Superior temporal gyrus (tissue), 1 donor: ENCODE results near the gene ULK3.
A peak's percentile ranks its signal among the peaks of the same experiment; 100 is the strongest.

Source experiments
- DNase-seq: peaks from one replicate; pipeline ENCODE4 v3.0.0-alpha.2; 2016; ENCODE audit errors: extremely low spot score

The ULK3 gene

DNA sequence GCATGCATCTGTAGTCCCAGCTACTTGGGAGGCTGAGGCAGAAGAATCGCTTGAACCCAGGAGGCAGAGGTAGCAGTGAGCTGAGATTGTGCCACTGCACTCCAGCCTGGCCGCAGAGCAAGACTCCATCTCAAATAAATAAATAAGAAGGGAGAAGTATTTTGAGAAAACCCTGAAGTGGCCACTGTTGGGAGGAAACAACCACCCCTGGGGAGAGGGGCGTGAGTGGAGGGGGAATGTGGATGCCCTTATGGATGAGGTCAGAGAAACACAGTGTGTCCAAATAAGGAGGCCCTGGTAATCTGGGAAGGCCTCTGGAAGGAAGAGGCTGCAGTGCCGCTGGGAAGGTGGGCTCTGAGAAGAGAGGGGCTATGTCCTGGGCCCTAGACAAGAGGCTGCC is 20.7 kb downstream of the ULK3 start:
- no peak for DNase-seq

DNA sequence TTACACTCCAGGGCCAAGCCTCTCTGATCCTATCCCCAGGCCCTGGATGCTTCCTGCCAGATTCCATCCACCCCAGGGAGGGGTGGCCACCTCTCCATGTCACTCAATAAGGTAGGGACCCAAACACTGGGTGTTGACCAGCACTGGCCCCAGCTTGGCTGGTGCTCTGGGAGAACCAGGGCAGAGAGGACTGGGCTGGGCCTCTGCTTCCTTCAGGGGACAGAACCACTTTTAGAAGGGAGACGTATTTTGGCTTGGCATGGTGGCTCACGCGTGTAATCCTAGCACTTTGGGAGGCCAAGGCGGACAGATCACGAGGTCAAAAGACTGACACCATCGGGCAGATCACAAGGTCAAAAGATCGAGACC is 21.2 kb downstream of the ULK3 start:
- DNase-seq = no peak

DNA sequence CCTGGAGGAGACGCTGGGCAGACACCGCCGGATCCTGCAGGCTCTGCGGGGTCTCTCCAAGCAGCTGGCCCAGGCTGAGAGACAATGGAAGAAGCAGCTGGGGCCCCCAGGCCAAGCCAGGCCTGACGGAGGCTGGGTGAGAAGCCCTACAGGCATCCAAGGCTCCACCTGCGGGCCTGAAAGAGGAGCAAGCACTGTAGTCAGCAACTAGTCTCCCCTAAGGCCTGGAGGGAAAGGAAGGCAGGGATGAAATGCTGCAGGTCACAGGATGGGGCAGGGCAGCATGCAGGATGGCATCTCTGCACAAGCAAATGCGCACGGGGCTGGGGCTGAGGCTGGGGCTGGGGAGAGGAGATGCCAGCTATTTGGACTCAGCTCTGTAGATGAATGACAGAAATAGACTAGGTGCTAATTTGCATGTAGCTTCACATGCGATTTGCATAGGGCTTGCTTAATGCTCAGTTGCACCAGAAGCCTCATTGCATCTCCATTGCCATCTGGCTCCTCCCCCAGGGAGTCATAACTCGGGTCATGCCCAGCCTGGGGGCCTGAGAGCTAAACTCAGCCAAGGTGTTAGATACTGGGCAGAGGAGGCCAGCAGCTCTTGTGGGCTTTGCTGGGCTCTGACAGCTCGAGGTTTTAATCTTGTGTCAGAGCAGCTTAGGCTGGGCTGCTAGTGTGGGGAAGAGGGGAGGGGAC is 21.7 kb downstream of the ULK3 start:
- no peak for DNase-seq

DNA sequence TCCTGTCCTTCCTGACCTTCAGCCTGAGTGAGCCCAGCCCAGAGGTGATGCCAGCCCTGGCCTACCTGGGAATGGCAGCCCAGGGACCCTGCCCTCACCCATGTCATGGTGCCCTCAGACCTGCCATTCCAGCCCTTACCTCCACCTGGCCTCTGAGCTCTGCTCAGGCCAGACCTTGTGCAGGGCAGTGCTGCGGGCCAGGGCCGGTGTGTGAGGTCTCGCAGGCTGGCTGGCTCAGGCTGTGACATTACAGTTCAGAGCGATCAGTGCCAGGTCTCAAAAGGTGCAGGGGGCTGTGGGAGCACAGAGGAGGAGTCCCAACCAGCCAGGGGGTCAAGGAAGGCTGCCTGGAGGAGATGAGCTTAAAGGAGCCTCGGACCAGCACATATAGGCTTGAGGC is 22.9 kb downstream of the ULK3 start:
- no peak for DNase-seq

DNA sequence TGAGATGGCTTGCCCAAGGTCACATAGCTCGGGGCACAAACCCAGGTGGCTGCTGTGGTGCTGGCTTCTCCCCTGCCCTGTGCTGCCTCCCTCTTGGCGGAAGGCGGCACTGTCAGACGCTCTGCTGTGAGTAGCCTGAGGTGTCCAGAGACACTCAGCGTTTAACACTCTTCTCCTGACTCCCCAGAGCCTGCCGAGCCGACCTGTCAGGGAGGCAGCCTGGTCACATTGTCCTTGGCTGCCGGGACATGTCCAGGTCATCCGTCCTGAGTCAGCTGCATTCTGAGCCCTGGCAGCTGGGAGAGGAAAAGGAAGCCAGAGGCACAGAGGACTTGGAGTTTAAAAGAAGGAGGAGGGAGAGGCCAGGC is 25.6 kb downstream of the ULK3 start:
- no peak for DNase-seq

DNA sequence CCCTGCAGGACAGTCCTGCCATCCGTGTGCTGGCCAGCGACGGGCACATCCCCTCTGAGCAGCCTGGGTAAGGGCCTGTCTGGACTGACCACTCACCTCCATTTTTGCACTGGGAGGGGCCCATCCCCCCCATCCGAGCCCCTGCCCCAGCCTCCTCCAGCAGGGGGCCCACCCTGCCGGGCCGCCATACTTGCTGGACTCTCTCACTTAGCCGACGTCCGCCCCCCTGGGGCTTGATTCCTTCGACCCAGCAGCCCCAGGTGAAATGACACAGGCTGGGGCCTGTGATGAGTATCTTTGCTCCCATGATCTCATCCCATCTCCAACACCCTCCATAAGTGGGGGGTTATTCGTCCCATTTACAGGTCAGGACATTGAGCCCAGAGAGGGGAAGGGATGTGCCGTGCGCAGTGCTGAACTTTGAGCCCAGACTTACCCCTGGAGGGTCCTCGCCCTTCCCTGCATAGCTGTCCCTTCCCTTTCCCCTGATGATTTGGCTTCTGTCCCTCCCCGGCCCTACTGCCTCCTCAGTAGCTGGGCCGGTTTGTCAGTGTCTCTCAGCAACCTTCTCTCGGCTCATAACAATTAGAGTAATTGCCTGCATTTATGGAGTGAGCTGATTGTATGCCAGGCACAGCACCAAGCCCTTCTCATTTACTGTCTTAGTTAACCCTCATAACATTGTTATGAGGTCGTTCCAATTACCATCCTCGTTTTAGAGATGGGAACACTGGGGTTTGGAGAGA is 26.2 kb downstream of the ULK3 start:
- DNase-seq = no peak

DNA sequence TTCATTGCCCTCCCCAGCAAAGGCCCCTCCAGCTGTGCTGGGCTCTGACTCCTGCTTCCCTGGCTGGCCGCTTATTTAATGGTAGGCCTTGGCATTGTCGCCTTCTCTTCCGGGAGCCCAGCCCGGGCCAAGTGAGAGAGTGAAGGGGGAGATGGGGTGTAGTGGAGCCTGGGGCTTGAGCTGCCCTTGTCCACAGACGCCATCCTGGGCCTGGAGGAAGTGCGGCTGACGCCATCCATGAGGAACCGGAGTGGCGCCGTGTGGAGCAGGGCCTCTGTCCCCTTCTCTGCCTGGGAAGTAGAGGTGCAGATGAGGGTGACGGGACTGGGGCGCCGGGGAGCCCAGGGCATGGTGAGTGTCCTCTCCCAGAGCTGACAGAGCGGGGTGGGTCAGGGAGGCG is 27.0 kb downstream of the ULK3 start:
- no peak for DNase-seq

DNA sequence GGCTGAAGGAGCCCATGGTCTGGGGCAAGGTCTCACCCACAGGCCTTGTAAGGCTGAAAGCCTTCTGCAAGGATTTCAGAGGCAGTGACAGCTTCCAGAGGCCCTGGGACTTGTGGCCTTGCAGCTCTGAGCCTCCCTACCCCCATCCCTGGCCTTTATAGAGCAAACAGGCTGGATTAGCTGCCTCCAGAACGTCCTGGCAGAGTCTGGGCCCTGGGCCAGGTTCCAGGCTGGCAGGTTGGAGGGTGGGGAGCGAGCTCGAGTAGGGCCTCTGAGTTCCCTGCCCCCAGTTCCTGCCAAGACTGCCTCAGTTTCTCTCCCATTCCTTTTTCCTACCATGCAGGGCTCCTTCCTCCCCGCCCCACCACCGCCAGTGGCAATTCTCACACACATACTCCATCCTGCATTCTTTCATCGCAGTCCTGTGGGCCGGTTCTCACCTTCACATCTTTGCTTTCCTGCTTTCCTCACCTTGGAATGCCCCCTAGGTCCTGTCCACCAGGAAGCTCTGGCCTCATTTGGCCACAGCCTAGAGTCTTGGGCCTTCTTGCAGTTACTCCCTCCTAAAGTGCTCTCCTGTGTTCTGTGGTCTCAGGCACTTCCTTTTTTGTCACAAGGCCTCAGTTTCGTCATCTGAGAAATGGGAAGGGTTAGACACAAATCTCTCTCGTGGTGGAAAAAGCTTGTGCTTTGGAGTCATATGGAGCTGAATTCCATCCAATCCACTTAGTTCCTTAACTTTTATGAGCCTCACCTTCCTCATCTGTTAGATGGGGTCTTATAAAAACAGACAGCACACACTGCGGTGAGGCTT is 27.6 kb downstream of the ULK3 start:
- DNase-seq = no peak

DNA sequence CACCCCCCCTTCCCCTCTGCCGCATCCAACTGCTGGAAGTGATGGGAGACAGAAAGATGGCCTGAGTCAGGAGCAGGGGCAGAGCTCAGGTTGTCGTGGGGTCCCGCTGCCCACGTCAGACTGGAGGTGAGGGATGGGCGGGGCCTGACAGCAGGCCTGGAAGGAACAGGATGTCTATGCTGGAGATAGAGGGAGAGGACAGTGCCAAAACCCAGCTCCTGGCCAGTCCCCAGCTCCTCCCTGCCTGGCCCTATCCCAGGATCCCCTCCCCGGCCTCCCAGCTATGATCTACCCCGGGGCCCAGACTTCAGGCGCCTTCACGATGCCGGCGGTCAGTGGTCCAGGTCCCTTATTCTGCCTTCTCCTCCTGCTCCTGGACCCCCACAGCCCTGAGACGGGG is 30.4 kb downstream of the ULK3 start, which contains the start of gene LMAN1L:
LMAN1L (plus strand) TSS at position 303 of the 400 bp plus-strand sequence; CDS start at position 323, 20 bp downstream.
- no peak for DNase-seq

DNA sequence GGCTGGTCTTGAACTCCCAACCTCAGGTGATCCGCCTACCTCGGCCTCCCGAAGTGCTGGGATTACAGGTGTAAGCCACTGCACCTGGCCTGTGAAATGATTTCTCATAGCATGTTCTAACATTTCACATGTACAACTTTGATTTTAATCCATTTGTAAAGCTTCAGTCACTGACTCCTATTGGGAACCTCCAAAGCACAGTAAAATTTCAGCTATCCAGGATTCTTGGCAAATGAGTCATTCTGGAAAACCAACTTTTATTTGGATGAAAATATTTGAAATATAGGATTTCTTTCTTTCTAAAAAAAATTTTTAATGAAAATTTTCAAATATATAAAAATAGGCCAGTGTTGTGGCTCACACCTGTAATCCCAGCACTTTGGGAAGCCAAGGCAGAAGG is 33.0 kb downstream of the ULK3 start:
- no peak for DNase-seq

DNA sequence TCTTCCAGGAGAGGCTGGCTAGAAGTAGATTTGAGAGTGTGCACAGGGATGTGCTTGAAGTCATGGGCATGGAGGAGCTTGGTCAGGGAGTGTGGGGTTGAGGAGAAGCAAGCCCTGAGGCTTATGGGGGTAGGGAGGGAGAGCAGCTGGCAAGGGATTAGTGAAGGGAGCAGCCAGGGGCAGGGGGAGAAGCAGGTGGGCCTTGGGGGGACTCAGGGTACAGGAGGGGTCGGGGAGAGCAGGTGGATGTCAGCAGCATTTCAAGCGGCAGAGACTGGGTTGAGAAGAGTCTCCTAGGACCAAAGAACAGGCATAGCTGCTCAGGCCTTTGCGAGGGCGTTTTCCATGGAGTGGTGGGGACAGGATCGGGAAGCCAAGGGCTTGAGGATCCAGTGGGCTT is 33.7 kb downstream of the ULK3 start:
- DNase-seq = no peak

DNA sequence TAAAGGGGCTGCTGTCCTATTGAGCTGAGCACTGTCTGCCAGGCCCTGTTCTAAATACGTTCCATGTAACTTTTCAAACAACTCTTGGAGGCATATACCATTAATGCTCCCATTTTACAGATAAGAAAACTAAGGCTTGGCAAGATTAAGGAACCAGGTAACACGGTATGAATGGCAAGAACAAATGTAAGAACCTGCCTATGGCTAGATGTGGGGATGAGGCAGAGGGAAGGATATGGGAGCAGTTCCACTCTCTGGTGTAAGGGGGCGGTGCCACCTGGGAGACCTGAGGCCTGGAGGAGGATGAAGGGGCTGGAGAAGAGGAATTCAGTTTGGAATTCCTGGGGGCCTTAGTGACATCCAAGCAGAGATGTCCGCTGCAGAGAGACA is 34.1 kb downstream of the ULK3 start:
- DNase-seq = no peak

DNA sequence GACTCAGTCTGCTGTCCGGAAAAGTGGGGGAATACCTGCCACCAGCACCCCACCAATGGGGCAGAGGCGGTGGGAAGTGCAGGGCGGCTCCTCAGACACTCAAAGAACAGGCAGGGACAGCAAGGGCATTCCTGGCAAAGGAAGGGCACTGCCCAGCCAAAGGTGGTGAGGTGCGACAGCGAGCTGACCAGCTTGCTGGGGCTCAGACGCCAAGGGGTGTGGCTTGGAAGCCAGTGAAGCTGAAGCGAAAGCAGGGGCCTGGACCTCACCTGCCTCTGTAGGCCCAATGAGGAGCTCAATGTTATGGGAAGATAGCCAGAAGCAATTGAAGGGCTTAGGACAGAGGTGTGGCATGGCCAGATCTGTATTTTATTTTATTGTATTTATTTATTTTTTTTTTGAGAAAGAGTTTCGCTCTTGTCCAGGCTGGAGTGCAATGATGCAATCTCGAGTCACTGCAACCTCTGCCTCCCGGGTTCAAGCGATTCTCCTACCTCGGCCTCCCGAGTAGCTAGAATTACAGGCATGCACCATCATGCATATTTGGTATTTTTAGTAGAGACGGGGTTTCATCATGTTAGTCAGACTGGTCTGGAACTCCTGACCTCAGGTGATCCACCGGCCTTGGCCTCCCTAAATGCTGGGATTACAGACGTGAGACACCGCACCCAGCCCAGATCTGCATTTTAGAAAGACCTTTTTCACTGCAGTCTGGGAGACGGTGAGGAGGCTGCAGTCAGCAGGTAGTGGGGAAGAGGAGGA is 34.7 kb downstream of the ULK3 start:
- DNase-seq = no peak

DNA sequence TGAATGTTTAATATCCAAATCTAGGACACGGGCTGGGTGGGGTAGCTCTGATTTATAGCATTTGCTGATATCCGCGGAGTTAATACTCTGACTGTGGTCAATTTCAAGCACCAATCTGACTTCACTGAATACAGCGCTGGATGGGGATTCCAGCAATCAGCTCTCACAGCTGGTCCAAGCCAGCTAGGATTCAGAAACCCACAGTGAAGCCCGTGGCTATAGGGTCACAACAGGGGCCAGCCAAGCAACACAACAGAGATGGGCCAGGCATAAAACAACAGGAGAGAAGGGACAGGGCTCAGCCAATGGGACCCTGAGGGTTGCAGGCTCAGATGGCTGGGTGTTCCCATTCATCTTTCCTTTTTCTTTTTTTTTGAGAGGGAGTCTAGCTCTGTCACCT is 35.7 kb downstream of the ULK3 start:
- DNase-seq = no peak

DNA sequence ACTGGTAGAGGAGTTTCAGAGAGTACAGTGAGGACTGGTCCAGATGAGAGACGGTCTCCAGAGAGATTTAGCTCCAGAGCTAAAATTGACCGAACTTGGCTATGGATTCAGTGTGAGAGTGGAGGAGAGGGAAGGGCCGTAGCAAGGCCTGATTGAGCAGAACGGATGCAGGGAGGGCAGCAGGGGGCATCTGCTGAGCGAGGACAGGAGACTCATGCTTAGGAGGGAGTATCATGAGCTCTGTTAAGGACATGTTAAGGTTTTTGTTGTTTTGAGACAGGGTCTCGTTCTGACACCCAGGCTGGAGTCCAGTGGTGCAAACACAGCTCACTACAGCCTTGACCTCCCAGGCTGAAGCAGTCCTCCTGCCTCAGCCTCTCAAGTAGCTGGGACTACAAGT is 38.0 kb downstream of the ULK3 start:
- no peak for DNase-seq

DNA sequence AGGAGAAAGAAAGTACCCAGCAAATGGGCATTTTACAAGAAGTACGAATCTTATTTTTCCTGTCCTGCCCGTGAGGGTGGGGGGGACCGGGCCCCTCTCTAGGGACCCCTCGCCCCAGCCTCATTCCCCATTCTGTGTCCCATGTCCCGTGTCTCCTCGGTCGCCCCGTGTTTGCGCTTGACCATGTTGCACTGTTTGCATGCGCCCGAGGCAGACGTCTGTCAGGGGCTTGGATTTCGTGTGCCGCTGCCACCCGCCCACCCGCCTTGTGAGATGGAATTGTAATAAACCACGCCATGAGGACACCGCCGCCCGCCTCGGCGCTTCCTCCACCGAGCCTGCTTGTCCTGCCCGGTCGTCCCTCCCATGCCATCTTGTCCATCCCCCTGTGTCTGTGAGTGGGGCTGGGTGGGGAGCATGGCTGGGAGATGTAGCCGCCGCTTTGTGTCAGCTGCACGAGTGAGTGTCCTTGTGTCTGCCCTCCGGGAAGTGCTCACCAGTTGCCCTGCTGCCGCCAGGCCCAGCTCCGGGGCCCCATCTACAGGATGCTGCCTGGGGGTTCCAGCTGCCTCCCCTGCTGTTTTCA is 40.0 kb downstream of the ULK3 start:
- no peak for DNase-seq

DNA sequence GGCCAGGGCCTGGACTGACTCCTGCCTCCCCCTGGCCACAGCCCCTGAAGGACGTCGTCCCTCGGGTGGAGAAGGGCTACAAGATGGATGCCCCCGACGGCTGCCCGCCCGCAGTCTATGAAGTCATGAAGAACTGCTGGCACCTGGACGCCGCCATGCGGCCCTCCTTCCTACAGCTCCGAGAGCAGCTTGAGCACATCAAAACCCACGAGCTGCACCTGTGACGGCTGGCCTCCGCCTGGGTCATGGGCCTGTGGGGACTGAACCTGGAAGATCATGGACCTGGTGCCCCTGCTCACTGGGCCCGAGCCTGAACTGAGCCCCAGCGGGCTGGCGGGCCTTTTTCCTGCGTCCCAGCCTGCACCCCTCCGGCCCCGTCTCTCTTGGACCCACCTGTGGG is 40.7 kb downstream of the ULK3 start:
- DNase-seq = no peak

DNA sequence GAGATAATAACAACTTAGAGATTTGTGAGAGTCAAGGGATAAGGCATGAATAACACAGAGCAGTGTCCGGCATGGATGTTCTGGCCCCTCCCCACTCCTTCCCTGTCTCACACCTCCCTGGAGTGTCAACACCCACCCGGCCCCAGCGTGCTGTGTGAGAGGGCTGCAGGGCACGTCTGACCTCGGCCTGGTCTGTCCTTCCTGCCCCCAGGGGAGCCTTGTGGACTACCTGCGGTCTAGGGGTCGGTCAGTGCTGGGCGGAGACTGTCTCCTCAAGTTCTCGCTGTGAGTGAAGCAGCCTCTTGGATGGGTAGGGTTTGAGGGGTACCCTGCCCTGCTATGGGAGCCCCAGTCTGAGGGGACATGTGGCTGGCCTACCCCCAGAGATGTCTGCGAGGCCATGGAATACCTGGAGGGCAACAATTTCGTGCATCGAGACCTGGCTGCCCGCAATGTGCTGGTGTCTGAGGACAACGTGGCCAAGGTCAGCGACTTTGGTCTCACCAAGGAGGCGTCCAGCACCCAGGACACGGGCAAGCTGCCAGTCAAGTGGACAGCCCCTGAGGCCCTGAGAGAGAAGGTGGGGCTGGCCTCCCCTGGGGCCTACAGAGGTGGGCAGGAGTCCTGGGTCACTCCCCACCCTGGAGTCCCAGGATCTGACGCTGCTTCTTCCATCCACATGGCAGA is 41.5 kb downstream of the ULK3 start:
- no peak for DNase-seq

DNA sequence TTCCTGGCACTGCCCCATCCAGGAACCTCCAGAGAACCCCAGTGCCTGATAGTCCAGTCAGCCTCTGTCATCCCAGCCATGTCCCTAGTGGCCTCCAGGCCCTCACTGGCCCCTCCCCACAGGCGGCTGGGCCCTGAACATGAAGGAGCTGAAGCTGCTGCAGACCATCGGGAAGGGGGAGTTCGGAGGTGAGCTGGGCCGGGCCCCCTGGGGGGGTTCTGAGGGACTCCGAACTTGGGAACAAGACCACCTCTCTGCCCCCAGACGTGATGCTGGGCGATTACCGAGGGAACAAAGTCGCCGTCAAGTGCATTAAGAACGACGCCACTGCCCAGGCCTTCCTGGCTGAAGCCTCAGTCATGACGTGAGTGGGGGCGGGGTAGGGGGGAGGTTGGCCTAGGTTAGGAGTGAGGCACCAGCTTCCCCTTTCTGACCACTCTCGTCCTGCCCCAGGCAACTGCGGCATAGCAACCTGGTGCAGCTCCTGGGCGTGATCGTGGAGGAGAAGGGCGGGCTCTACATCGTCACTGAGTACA is 42.3 kb downstream of the ULK3 start:
- DNase-seq = no peak

DNA sequence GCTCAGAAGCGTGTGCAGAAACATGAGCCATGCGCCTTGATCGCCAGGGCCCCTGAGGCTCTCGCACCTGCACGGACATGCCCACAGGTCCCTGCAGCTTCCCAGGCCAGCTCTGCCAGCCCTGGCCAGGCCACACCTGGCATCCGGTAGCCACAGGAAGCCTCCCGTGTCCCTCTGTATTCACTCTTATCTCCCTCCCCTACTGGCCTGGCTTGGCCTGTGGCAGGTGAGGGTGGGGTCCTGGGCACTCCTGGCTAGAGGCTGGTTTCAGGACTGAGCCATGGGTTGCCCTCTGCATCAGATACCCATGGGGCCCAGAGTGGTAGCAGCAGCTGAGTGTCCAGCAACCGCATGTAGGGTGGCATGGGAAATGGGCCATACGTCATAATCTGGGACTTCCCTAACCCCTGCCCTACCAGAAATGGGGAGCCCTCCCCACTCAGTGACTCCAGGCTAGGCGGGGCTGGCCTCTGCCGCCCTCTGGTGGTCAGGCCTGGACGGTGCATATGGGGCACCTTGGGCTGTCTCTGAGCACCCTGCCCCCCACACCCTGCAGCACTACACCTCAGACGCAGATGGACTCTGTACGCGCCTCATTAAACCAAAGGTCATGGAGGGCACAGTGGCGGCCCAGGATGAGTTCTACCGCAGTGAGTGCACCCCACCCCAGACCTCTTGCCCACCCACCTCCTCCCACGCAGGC is 42.9 kb downstream of the ULK3 start:
- DNase-seq = peak; percentile 73
